COLO829 (cell line): Measurements from ENCODE around the gene C3orf85.
"Not testable (repeated sequence)": the region's sequence is repeated elsewhere in the genome, so short reads cannot be mapped to it uniquely, and the experiment has no call there.

Experiments used
- DNase-seq: peaks from one replicate; pipeline ENCODE4 v3.0.0; 2012; ENCODE audit warnings: low spot score

C3orf85 gene, protein sequence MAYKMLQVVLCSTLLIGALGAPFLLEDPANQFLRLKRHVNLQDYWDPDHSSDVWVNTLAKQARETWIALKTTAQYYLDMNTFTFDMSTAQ

DNA sequence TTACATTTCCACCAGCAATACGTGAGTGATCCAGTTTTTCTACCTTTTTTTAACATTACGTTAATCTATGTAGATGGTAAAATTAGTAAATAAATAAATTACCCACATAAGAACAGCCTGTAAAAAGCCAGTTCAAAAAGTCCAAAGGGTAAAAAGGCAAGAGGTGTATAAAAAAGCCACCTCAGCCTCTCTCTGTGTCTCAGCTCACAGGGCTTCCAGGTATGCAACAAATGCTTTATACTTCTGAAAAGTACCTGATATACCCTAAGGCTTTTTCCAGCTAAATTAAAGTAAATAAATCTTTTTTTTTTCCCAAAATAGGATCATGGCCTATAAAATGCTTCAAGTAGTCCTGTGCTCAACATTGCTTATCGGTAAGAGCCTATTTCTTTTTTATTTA, at the start of gene C3orf85:
TSS of gene C3orf85 (plus strand) at position 197 of the 400 bp plus-strand sequence. CDS start at position 326, 129 bp downstream.
- DNase-seq = no peak

DNA sequence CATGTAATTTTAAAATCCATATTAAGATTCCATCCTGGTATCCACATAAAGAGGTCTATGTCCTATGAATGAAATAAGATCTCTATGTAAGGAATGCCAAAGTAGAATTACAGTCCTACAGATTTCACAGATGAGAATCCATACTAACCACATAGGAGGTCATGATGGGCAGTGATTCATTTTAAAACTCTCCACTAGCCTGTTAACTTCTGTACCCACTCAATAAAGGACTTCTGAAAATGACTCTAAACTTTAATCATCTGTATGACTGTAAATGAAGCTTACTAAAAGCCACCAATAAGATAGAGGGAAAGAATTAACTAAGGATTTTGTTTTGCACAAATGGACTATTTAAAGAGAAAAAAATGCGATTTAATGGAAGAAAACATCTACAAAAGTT, 47.3 kb upstream of the C3orf85 start:
- no peak for DNase-seq

DNA sequence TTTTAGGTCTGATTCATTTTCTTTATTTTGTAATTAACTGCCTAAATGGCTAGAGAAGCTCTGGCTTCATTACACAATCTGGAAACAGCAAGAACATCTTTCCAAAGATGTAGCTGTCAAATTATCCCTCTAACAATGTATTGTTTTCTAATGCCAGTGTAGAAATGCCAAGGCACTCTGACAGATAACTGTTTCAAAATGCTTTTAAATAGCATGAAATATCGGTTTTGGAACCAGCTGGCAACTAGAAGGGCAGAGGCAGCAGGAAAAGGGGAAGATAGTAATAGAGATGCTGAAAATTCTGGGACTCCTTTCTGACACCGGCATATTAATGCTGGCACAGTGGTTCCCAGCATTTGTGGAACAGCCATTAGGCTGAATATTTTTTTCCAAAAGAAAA, 44.7 kb upstream of the C3orf85 start:
- DNase-seq = no peak

DNA sequence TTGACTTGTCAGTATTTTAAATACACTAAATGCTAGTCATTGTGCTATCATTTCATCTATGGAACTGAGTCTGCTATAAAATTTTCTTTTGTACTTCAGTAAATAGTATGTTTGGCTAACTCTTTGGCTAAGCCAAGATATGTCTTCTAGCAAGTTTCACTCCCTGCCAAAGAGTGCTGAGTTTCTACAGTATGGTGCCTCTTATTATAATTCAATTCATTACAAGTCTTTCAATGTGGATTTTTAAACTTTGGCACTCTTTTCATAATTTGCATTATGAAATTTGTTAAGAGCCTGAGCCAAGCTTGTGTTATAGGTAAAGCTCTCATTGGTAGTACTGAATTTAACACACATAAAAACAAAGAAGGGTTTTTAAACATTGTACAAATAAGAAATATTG, 43.0 kb upstream of the C3orf85 start:
- no peak for DNase-seq

DNA sequence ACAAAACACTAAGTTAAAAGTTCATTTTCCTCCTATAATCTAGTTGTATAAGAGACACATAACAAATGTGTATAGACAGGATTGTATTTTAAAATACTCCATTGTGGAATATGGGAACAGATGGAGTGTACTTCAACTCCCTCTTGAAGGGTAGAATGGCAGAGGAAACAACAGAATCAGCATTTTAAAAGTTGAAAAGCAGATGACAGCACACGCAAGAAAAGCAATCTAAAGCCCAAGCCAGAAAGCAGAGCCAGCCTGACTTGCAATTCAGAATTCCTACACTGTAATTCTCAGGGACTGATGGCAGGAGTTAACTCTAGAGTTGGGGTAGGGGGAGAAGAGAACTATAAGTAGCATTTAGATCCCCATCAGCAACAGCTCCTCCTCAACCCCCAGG, 41.4 kb upstream of the C3orf85 start:
- DNase-seq = no peak

DNA sequence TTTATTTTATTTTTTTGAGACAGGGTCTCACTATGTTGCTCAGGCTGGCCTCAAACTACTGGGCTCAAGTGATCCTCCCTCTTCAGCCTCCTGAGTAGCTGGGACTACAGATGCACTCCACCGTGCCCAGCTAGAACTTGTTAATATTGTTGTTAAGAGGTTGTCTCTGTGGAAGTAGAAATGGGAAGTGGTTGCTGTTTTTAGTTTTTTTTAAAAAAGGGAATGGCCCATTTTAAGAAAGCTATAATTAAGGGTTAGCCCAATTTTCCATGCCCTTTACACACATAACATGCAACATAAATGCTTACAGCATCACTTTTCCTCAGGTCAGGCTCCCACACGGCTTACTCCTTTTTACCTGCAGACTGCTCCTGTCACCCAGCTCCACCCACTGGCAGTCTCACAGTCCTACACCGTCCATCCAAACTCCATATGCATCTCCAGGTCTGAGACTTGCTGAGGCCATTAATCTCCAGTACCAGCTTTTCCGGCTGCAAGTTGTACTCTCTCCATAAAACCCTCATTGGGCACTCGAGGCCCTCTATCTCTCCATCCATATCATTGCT, 38.4 kb upstream of the C3orf85 start:
- no peak for DNase-seq

DNA sequence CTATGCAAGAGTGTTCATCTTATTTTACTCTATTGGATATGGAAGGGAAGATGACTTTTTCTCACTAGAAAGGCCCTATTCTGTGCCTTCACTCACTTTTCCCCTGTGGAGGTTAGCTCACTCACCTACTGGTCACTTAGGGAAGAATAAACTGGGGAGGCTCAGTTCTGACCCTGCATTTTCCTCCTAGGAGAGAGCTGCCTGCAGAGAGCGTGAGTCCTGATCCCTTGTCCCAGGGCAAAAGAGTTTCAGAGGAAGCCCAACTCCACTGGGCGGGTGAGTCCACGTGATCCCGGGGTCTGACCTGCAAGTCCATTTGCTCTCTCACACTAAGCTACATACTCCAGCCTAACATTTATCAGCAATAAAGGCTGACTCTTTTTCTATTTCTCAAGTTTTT, 26.9 kb upstream of the C3orf85 start:
- no peak for DNase-seq

DNA sequence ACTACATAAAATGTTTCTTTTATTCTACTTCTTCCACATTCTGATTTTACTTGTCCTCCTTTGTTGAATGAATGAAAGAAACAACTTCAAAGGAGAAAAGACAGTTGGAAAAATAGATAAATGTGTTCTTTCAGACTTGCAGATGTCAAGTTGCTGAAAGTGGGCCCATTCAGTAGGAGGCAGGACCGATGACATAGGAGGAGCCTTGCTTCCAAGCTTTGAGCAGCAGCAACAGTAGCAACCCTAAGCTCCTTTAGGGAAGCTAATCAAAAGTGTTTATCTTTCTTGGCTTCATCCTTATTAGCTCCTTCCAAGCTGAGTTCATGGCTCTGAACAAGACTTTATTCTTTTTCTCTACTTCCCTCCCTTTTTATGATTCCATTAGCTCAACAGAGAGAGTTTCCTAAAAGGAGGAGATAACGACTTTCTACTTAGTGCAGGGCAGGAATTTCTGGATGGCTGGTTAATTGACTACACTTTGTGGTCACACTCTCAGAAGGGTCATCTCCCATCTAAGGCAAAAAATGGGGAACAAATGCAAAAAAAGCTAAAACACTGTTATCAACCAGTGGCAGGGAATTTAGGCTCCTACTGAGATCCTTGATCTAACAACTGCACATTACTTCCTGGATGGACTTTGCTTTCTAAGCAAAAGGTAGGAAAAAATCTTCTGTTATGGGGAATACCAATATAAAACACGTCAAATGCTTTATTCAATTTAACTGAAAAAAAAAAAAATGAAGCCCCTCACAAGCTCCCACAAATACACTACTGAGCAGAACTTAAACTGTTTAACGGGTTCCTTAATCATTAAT, 23.4 kb upstream of the C3orf85 start:
- no peak for DNase-seq

DNA sequence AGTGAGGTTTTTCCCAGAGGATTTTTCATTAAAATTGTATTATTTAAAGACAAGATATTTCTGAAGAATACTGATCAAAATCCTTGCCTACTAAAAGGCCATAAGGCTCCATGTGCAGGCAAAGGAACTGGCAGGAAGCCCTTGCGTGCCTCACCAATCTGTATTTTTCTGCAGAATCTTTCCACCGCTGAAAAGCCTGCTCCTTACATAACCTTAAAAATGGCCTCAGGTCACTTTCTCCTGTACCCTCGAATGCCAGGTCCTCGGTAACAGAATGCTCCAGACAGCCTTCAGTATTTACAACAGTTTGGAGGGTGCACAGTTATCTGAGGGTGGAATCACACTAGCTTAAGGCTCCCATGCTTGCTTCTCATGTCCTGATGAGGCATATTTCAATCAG, 21.8 kb upstream of the C3orf85 start:
- DNase-seq = no peak

DNA sequence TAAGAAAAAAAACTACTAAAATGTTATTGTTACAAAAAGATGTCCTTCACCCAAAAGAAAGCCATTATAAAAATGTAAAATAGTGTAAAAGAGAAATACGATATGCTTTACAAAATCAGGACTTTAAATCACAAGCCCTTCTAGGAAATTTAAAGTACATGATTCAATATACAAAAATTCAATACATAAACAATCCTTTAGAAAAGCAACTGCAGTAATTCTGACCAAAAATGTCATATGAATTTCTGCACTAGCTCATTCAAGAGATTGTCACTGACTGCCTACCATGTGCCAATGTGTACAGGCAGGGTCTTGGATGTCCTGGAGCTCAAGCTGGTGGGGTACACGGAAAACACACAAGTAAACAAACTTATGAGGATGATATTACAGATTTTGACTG, 21.1 kb upstream of the C3orf85 start:
- no peak for DNase-seq

DNA sequence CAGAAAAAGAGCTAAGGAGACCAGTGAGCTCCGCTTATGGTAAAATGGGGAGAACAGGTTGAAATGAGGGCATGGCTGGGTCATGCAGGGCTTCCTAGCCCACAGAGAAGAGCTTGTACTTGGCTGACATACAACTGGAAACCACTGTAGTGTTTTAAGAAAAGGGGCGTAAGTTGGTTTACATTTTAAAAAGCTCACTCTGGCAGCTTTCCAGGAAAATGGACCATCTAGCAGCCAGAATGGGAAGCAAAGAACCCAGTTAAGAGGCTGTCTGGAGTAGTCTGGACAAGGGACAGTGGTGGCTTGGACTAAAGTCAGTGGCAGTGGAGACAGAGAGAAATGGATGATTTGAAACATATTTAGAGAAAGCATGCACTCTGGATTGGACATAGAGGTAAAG, 20.5 kb upstream of the C3orf85 start:
- DNase-seq = no peak

DNA sequence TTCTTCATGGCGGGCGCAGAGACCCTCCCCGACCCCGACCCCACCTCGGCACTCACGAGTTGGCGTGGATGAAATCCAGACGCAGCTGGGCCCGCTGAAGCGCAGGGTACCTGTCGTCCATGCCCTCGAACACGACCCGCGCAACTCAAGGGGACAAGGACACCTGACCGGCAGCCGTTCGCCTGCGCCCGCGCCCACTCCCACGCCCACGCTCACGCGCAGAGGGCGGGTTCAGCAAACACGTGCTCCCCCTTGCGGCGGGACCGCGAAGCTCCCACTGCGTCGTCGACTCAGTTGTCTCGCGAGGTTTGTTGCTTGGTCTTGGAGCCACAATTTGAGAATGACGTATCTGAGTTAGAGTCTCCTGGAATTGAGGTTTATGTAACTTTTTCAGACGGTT, 18.6 kb upstream of the C3orf85 start, which contains the start of gene MORC1:
TSS of gene MORC1 (minus strand) at position 196 of the 400 bp plus-strand sequence. CDS start at position 121, 75 bp downstream.
- DNase-seq = no peak

DNA sequence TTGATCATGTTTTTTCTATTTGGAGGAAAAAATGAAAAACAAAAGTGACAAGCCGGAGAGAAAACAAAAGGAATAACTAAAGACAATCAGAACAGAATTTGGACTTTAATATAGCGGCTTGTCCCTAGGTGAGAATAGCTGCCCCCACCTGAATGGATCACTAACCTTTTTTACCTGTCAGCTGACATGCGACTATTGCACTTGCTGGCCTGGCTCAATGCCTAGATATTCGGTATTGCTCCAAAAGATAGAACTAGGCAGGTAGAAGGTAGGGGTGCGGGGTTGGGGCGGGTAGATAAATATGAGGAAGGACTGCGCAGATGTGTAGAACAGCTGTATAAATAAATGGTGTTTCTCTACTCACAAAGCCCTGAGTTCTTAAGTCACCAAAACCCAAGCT, 17.9 kb upstream of the C3orf85 start:
- no peak for DNase-seq

DNA sequence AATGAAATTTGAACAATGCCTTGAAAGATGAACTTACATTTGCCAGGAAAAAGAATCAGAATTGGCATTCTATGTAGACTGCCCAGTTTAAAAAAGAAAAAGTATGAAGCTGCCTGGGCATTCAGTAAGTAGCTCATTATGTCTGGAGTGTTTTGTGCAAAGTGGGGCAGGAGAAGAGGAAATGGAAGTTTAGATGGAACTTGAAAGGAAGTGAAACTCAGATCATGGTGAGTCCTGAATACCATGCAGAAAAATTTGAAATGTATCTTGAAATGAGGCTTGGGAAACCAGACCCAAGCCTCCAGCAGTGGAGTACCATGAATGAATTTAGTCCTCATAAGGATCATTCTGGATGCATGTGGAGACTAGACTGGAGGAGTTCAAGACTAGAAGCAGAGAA, 13.8 kb upstream of the C3orf85 start:
- DNase-seq = no peak

DNA sequence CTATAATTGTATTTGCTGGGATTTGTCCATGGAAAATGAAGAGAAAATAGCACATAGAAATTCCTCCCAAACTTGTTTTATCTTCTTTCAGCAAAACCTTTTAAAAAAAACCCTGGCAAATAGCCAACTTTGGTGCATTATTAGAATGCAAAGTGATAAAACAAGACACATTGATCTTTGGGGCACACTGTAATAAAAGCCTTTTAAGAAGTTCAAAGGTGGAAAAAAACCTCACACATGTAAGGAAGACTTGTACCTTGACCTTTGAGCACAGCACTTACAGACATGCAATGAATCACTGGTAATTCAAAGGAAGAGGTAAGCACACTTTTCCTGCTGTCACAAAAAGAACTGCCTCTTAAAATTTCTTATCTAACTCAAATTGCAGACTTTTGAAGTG, 10.6 kb upstream of the C3orf85 start:
- no peak for DNase-seq

DNA sequence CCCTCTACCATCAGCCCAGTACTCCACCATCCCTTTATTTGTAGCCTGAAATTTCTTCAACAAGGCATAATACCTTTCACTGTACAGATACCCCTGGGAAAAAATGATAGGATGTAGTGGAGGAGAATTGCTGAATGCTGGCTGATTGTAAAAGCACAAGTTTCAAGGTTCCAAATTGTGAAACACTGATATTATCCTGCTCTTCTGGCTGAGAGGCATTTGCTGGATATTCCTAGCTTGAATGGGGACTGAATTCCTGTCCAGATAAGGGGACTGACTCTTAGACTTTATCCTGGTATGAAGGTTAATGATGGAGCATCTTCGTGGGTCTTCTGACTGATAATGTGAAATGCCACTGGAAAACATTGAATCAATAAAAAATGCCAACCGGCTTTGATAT, 9.0 kb upstream of the C3orf85 start:
- no peak for DNase-seq

DNA sequence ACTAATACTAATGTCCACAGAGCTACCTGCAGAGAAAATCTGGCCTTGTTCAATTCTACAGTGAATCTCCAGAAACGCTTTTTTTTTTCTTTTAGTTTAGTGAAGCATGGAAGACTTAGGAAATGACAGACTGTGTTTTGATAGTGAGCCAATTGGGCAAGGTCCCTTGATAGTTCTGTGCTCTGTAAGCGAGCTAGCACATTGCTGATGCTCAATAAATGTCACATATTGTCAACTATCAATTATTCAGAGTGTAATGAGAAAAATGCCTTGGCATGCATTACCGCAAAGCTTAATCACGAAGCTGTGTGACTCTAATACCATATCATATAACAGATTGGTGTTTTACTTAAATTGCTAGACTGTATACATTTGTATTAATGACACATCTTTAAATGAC, 5.2 kb upstream of the C3orf85 start:
- DNase-seq = no peak

DNA sequence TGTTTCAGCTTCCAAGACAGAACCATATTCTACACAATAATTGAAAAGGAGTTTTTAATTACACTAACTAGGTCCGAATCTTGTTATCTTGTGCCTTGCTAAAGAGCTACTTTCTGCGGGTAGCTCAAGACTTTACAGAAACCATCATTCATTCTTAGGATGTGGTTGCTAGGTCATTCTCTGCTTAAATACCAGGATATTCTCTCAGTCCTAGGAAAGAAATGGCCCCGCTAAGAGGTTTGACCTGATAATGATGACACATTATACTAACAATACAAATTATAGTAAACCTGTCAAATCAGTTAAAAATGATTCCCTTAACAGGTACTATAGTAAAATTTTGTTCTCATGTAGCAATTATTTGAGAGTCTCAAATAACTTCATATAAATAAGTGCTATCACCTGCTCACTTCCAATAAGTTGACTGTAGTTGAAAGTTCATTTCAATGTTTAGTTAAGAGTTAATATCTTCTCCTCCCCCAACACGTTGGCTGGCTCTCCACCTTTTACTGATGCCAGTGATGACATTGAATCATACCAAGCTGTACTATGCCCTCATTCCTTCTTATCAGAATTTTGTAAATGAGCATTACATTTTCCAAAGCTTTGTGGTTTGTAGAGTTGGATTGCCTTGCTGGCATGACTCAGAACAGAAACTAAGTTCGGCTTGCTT, 3.6 kb upstream of the C3orf85 start:
- peak; percentile 24 for DNase-seq

DNA sequence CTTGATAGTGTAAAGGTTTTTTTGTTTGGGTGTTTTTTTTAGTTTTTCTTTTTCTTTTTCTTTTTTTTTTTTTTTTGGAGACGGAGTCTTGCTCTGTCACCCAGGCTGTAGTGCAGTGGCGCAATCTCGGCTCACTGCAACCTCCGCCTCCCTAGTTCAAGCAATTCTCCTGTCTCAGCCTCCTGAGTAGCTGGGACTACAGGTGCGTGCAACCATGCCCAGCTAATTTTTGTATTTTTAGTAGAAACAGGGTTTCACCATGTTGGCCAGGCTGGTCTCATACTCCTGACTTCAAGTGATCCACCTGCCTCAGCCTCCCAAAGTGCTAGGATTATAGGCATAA, 3.1 kb upstream of the C3orf85 start:
- DNase-seq = not testable (repeated sequence)

DNA sequence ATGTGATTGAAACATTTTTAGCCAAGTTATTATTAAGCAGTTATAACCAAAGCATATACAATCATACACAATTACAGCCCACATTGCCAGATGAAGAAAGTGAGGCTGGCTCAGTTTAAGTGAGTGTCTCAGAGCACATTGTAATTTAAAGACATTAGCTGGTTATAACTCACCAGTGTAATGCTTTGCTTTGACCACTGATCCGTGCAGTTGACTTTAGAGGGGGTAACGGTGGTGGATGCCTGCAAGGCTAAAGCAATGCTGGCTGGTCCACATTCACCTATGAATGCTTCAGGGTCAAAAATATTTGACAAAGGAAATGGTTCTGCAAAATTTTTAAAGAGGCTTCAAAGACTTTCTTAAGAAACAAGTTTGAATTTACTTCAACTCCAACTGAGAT, 1.2 kb downstream of the C3orf85 start:
- no peak for DNase-seq

DNA sequence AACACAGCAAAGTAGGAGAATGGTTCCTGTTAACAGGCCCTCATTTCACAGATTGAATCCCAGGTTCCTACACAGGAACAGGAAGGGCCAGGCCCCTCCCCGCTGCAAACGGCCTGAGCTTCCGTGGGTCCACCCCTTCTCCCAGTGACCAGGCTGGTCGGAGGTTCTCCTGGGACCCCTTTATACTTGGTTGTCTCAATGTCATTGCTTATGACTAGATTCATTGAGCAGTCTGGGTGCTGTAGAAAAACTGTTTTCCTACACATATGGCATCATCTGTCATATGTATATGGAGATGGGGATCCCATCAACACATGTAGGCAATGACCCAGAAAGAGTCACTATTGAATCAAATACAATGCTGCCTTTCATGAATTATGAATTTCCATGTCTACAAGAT, 3.8 kb downstream of the C3orf85 start:
- no peak for DNase-seq

DNA sequence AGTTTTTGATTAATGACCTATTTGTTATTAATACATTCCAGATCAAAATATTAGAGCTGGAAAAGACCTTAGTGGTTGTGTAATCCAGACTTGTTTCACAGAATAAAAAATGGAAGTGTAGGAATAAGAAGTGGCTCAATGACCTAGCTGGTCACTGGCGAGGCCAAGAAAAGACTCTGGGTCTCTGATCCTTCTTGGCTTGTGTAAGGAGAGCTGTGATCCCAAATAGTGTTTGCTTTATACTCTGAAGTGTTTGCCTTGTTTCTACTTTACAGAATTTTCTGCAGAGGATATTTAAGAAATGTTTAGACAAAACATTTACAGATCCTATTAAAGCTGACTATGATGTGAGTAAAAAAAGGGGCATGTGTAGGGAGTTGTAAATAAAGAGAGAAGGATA, 7.1 kb downstream of the C3orf85 start:
- no peak for DNase-seq

DNA sequence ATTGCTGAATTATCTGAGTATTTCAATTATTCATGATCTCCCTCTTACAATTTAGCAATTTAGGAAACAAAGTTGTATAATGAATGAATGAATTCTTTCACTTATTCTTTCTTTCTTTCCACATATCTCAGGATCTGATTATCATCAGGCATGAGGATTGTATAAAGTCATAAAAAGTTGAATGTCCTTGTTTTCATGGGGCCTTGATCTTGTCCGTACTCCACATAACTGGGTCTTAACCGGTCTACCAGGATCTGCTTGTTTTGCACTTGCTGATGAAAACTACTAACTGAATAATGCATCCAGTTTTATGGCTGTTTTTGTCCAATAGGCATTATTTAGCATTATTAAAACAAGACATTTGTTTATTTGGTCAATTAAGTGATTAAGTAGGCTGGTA, 12.6 kb downstream of the C3orf85 start:
- DNase-seq = no peak
